ENCODE data around the gene NPIPB8. TPM values are rescaled to one million over a fixed set of nuclear protein-coding genes. Genes with fewer than 3 reads are reported as not detected.

NPIPB8 gene
- total RNA-seq, 1 donor from 2014 or later, result 7.5 TPM

Other genes starting within 250 kb of the NPIPB8 start
- 49.8 TPM for gene EIF3CL, start 234.2 kb upstream of the NPIPB8 start, total RNA-seq
- gene NPIPB7, start 165.7 kb upstream of the NPIPB8 start, total RNA-seq, result not detected
- gene CLN3, start 146.0 kb upstream of the NPIPB8 start, total RNA-seq, result 26.8 TPM
- 2.9 TPM for gene APOBR, start 143.4 kb upstream of the NPIPB8 start, total RNA-seq
- not detected for gene IL27, start 131.2 kb upstream of the NPIPB8 start, total RNA-seq
- gene NUPR1, start 99.1 kb upstream of the NPIPB8 start, total RNA-seq, result 99.3 TPM
- 30.9 TPM for gene SGF29, start 84.1 kb upstream of the NPIPB8 start, total RNA-seq
- 4.5 TPM for gene SULT1A2, start 41.0 kb upstream of the NPIPB8 start, total RNA-seq
- gene SULT1A1, start 28.0 kb upstream of the NPIPB8 start, total RNA-seq, result 40.0 TPM
- gene EIF3C, start 73.4 kb downstream of the NPIPB8 start, total RNA-seq, result 306 TPM
- gene NPIPB9, start 113.7 kb downstream of the NPIPB8 start, total RNA-seq, result 1.6 TPM
- 116 TPM for gene ATXN2L, start 184.9 kb downstream of the NPIPB8 start, total RNA-seq
- gene TUFM, start 208.3 kb downstream of the NPIPB8 start, total RNA-seq, result 69.4 TPM
- 67.0 TPM for gene SH2B1, start 225.8 kb downstream of the NPIPB8 start, total RNA-seq
- 0.89 TPM for gene ATP2A1, start 240.4 kb downstream of the NPIPB8 start, total RNA-seq

Measured in sciatic nerve (tissue), 1 donor.